GM19438 (cell line): ENCODE data around the gene FST.

ENCODE experiments used
- ATAC-seq: cut with Tn5 transposase; IDR thresholded peaks from one replicate; pipeline ENCODE4 v1.9.1; 2021; ENCODE audit warnings: low read depth; ENCODE audit not compliant: unreplicated experiment

The FST gene, protein sequence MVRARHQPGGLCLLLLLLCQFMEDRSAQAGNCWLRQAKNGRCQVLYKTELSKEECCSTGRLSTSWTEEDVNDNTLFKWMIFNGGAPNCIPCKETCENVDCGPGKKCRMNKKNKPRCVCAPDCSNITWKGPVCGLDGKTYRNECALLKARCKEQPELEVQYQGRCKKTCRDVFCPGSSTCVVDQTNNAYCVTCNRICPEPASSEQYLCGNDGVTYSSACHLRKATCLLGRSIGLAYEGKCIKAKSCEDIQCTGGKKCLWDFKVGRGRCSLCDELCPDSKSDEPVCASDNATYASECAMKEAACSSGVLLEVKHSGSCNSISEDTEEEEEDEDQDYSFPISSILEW

GRCh38 chr5:53480416-53481158 is at the start of gene FST:
Gene FST, plus strand, starts transcription at chr5:53480629. Its CDS starts 163 bp downstream, at chr5:53480792.
- ATAC-seq = no peak

- ATAC-seq = no peak
These were observed 48.8 kb upstream of the FST start for GRCh38 chr5:53431665-53432064.

GRCh38 chr5:53433026-53433425 is 47.4 kb upstream of the FST start:
- ATAC-seq = no peak

DNA sequence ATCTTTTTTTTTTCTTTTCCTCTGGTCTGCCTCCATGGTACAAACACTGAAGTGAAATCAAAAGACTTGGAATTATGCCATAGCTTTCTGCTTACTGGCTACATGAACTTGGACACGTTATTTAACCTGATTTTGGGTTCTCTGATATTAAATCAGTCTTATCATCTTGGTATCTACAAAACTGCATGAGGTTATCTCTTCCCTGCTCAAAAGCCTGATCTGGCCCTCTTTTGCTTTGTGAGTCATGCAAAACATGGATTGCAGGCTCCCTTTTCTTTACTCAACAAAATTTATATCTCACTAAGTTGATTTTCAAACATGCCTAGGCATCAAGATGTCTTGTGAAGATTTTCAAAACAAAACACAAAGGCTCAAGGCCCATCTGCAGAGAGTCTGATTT is 45.9 kb upstream of the FST start:
- no peak for ATAC-seq

DNA sequence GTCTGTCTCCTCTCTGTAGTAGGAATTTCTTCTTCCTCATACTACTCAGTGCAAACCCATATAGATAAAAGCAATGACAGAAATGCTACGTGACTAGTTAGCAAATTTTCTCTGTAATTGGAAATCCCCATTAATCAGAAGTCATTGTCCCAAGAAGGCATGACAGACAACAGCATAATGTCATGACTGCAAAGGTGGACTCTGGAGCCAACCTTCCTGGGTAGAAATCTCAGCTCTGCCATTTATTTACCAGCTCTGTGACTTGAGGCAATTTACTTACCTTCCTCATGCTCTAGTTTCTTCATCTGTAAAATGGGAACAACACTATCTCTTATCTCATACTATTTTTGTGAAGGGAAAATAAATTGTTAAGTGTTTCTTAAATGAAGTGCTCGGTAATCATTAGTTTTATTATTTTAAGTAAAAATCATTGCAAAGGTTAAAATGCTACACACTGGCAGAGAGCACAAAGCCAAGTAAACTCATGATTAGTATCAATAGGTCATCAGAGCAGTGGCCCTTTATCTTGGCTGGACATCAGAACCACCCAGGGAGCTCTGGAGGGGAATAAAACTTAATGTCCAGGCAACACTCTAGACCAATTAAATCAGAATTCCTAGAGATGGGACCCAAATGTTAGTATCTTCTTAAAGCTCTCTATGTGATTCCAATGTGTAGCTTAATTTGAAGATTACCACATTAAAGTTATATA is 43.8 kb upstream of the FST start:
- no peak for ATAC-seq

DNA sequence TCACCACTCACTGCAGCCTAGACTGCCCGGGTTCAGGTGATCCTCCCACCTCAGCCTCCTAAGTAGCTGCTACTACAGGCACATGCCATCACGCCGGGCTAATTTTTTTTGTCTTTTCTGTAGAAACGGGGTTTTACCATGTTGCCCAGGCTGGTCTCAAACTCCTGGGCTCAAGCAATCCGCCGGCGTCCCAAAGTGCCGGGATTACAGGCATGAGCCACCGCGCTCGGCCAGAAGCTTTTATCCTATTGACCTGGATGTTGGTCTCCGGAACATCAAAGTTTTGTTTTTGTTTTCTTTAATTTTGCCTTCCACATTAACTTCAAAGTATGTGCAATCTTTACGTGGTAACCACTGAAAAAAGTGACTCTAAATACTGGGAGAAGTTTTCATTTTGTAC is 42.4 kb upstream of the FST start:
- no peak for ATAC-seq

GRCh38 chr5:53438486-53439472 is 41.6 kb upstream of the FST start:
- ATAC-seq = no peak

- ATAC-seq = no peak
These were observed 37.5 kb upstream of the FST start for GRCh38 chr5:53442961-53443360.

- ATAC-seq = no peak
These were observed 34.9 kb upstream of the FST start for GRCh38 chr5:53445569-53445968.

DNA sequence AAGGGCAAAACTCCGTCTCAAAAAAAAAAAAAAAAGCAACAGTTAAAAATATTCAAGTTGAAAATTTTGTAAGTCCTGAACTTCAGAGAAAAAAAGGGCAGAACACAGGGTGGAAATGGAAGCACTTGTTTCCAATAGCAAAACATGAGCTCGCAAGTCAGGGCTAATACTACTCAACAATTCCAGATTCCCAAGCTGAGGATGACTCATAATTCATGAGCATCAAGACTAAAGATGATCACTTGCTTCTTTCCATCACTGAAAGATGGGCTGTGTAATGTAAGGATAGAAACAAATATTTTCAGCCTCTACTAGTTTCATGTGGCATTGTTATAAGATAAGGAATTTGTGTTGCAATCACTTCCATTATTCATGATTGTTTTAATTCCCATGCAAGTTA is 33.5 kb upstream of the FST start:
- no peak for ATAC-seq

- ATAC-seq = no peak
These were observed 31.6 kb upstream of the FST start for GRCh38 chr5:53448851-53449250.

GRCh38 chr5:53453898-53454718 is 26.3 kb upstream of the FST start:
- ATAC-seq = no peak

GRCh38 chr5:53454719-53455000 is 25.8 kb upstream of the FST start:
- ATAC-seq = no peak

DNA sequence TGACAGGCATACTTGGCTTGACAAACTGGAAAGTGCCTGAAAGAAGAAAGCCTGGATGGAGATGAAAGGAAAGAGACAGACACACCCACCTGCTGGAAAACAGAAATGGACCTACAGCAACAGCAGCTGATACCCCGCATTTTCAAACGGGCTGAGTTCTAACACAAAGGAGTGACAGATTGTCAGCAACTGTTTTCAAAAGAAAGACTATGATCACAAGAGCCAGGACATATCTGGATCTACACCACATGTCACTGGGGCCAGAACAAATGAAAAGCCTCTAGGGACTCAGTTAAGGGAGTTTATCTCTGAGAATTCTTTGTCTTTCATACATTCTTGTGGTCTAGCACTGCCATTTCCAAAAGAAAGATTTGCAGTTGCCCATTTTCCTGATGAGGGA is 24.1 kb upstream of the FST start:
- ATAC-seq = no peak

- ATAC-seq = no peak
These were observed 16.4 kb upstream of the FST start for GRCh38 chr5:53463909-53464621.

DNA sequence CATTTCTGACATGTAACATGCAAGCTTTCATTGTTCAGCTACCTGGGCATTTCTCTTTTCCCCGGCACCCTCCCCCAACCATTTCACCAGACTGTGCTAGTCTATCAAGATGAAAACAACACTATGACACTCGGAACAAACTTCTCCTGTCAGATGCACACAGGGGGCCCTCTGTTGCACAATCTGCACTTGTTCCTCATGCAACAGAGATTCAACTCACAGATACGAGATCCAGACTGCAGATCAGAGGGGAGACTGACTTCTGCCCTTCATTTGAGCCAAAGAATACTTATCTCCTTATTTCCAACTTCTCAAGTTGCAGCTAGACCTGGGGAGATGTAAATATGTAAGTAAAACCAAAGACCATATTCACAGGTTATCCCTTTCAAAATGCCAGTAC is 15.7 kb upstream of the FST start:
- ATAC-seq = no peak

DNA sequence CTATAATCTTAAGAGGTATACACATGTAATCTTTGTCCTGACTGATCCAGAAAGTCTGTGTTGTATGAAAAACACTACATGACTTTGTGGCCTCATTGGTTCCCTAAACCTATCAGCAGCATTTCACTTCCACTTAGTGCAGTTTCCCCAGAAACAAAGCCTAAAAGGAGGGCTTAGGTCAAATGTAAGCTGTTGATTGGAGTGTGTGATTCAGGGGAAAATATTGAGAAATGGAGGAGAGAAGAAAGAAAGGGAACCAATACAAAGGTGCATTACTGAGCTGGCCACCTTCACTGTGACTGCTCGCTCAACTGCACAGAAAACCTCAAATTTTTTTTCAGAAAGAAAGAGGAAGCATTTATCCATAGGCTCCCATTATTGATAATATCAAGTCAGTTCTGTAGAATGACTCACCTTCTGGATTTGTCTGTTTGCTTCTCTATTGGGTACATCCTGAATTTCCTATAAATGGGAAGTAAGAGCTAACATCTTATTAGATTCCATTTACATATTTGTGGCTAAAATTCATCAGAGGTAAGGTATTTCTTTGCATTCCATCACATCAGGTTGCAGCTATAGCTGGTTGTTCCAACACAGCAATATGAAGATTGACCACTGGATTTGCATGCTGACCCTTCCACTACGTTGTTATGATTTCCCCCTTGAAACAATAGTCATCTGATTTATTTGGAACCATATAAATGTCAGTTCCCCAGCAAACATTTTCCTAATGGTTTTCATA is 10.3 kb upstream of the FST start:
- ATAC-seq = no peak

DNA sequence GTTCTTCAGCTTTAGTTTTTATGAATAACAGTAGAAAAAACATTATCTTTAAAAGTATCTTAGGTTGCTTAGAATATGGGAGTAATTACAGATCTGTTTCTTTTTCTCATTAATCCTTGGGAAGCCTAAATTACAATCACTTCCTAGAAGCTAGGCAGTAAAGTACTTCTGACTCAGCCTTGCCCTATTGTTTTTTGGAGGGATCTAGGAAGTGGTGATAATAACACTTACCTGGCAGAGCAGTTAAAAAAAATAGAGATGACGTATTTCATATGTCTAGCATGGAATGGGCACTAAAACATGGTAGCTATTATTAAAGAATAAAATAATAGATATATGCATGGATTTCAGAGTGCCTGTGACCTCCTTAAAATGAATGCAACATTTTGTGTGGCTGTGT is 8.2 kb upstream of the FST start:
- ATAC-seq = no peak
